Measurements from ENCODE around the gene AK5.
"Not testable (repeated sequence)": the region's sequence is repeated elsewhere in the genome, so short reads cannot be mapped to it uniquely, and the experiment has no call there.

The AK5 gene

DNA sequence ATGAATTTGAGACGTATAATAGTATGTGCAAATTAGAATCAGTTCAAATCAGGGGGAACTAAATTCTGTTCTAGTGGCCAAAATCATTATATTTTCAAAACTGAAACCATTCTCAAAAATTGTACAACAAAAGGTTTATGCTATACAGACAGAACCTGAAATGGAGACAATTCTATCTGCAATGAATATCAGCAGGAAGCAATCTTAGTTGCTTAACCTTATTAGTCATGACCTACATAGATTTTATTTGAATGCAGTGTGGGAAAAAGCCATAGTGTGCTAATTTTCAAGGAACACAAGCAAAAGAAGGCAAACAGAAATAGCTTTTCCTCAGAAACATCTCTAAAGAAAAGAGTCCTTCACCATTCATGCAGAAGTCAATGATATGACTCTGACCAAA is 6.5 kb downstream of the AK5 start:
- DNase-seq: no peak

DNA sequence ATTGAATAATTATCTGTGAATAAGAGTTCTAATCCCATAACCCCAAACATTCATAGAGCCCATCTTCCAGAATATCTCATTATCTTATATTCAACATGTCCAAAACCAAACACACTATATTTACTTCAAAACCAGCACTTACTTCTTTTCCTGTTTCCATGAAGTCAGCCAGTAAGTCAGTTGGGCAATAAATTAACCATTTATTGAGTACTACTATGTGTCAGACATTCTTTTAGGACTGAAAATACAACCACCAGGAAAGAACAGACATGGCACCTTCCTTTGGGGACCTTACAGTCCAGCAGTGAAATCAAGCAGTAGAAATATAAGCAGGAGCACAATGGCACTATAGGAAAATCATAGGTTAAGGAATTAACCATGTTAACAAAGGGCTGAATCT is 8.8 kb downstream of the AK5 start:
- DNase-seq: no peak

DNA sequence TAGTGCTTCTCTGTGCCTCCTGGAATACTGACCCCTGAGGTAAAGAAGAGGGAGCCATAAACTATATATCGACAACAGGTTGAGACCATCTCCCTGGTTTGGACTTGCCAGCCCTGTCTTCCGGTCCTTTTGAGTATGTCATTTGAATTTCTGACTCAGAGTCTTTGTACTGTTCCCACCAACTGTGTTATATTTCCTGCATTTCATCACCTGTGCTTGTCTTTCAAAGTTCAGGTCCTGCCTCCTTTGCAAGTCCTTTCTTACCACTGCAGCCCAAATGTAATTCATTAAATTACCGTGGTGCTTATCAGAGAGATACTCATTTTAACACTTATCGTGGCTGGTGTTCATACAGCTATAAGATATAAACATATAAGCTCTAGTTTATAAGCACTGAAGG is 10.7 kb downstream of the AK5 start:
- DNase-seq: no peak

DNA sequence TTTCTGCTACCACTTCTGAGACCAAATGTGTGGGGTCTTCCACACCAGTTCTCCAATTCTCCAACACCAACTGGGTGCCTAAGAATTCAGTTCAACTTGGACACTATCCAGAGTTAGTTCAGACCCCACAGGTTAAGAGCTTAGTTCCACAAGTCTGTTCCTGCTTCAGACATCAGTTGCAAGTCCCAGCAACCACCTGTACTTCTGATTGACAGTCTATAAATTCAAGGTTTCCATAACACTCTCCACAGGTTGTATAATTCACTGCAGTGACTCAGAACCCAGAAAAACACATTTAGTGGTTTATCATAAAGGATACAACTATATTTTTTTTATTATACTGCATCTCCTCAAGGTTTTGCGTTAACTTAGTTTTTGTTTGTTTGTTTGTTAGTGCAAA is 18.7 kb downstream of the AK5 start:
- no peak for DNase-seq

DNA sequence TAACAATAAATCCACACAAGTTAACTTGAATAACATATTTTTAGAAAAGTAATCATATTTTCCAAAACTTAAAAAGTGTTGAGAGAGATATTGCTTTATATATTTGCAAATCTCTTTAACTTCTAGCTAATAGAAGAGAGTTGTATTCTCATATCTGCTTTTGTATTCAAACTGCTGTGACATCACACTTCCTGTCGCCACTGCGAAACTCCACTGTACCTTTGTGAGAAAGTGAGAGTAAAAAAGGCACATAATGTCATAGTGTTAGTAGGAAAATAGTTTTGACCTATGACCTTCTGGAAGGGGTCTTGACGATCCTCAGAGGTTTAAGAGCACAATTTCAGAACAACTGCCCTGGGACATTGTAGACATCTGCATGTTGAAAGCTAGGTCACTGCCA is 21.6 kb downstream of the AK5 start:
- no peak for DNase-seq

DNA sequence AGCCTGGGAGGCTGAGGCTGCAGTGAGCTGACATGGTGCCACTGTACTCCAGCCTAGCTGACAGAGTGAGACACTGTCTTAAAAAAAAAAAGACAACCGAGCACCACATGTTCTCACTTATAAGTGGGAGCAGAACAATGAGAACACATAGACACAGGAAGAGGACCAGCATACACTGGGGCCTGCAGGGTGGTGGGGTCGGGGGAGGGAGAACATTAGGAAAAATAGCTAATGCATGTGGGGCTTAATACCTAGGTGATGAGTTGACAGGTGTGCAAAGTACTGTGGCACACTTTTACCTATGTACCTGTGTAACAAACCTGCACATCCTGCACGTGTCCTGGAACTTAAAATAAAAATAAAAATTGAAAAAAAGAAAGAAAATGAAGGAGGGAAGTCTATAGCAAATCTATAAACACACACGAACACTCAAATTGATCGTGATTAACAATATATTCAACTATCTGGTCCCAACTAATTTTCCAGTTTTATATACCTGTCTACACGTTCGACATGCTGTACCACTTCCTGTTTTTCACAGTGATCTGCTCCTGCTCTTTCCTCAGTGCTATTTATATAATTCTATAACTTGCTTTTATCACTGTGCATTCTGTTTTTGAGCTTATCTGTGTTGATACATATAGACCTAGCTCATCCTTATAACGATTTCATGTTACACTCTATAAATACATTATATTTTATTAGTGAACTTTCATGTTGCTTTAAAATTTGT is 27.2 kb downstream of the AK5 start:
- DNase-seq: no peak

DNA sequence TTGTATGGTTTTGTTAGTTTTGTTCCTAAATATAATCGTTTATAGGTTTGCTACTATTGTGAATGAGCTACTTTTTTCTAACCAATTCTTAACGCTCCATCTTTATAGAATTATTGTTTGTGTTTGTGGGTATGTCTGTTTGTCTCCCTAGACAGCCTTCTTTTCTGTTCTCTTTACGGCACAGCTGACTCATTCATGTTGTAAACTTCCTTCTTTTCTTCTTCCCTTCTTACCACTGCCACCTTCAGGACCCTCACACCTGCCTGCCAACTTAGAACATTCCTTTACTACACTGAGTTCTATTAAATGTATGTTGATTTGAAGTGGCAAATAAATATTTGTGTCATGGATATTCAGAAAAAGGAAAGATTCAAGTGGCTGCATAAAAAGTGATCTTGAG is 29.1 kb downstream of the AK5 start:
- DNase-seq: no peak

DNA sequence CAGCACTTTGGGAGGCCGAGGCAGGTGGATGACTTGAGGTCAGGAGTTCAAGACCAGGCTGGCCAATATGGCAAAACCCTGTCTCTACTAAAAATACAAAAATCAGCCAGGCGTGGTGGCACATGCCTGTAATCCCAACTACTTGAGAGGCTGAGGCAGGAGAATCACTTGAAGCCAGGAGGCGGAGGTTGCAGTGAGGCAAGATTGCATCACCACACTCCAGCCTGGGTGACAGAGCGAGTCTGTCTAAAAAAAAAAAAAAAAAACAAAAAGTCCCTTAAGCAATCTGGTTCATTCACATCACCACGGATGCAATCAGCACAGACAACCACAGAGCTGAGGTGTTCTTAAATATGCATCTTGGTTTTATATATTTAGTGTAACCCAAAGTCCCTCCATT is 30.5 kb downstream of the AK5 start:
- not testable (repeated sequence) for DNase-seq

DNA sequence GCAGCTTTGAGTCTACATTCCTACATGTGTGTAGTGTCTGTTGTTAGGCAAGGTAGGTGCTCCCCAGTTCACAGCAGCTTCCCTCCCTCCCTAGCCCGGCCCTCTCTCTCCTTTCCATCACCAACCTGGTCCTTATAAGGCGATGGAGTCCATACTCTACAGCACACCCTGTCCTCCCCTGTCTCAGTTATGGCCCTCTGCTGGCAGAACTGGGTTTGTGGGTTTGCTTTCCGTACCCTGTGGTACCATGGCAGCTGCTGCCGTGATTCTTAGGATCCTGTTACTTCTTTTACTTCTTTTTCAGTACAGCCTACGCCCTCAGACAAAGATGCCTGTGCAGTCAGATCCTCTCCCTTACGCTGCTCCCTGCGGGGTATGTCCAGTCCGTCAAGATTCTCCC is 31.7 kb downstream of the AK5 start:
- DNase-seq: no peak

DNA sequence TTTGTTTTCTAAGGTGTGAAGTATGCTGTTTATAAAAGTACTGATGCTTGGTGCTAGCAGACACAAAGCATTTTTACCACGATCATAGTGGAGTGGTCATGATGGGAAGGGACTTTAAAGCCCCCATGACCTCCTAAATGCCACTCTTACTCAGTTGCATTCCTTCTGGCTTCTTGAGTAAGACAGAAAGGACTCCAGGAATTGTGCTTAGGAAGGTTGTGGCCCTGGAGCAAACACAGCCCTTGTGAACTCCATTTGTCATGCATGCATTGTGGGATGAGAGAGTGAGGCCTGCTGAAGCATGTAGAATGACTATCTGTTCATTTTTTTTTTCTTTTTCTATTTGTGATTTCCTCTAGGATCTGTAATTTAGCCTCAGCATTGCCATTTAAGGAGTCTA is 34.2 kb downstream of the AK5 start:
- DNase-seq: no peak

DNA sequence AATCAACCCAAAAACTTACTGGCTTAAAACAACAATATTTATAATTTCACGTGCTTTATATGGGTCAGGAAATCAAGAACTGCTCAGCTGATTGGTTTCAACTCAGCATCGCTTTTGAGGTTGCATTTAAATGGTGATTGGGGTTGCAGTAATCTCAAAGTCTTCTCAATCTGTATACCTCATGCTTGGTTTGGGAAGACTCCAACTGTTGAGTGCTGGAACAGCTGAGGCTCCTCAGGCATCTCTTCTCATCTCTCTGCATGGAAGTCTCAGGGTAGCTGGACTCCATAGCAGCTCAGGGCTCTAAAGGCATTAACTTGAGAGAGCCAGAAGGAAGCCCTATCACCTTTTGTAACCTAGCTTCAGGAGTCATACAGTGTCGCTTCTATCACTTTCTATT is 35.1 kb downstream of the AK5 start:
- no peak for DNase-seq

DNA sequence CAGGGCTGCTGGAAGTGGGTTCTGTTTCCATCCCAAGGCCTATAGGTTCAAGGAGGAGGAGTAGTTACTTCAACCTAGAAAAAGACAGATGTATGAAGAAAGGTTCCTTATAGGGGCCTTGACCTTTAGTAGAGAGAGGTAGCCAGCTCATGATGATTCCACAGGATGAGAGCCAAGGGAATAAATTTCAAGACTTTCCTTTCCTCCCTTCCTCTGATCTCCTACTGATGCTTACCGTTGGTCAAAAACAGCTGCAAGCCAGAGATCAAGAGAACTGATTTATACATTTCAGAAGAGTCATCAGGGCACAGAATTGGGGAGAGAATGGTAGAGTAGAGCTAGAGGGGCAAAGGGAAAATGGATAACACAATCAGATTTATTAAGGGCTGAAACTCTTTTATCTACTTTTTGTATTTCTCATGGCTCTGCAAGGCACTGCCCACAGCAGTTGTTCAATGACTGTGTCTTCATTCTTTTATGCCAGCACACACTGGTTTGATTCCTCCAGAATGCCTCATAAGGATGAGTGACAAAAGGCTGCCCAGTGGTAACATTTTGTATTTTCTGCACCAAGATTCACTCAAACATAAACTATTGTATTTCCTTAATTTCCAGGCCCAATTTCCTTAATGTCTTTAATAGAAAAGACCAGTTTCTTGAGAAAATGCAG is 37.4 kb downstream of the AK5 start:
- DNase-seq: no peak

DNA sequence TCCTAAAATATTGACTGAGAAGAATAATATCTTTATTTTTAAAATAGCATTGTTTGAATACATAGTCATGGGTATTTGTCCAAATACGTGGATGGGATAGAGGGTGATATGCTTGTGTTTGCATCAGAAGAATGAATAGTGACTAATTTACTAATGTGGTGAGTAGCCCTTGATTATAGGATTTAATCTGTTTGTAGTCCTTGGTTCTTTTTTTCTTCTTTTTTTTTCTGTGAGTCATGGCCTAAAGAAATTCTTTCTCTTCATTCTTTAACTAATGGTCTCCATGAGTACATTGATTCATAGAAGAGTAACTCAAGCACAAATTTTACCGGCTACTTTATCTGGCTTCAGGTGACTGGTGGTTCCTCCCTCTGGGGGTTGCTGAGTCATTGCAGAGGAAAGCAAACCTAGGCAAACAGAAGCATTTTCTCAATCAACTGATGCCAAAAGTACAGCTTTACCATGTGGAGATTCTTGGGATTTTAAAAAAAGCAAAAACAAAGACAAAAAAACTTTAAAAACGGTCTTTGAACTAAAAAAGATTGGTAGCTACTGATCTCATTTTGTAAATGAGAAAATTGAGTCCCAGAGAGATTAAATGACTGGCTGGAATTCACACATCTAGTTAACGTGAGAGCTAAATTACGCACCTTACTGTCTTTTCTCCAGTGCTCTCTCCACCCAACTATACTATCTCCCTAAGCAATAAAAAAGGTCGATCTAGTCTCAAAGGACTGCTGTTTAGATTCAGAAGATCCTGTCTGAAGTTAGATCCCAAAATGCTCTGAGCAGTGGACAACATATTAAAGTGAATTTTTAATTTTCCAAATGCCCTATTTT is 40.5 kb downstream of the AK5 start:
- no peak for DNase-seq

DNA sequence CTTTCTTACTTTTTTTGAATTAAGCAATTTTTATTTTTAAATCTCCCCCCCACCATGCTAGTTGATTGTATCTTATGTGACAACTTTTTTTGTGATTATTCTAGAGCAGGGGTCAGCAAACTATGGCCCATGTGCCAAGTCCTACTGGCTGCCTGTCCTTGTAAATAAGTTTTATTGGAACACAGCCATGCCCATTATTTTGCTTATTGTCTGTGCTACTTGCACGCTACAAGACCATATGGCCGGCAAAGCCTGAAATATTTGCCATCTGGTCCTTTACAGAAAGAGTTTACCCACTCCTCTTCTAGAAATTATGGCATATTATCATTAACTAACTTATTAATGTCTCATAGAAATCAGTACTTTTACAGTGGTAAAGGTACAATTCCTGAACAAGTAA is 51.7 kb downstream of the AK5 start:
- DNase-seq: no peak

DNA sequence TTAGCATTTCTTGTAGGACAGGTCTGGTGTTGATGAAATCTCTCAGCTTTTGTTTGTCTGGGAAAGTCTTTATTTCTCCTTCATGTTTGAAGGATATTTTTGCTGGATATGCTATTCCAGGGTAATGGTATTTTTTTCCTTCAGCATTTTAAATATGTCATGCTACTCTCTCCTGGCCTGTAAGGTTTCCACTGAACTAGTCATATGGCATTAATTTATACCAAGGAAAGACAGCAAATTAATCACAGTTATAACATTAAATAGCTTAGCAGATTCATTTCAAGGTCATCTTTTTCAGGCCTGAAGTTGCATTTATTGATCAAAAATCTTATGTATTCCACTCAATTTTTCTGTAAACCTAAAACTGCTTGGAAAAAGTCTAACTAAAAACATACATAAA is 54.9 kb downstream of the AK5 start:
- DNase-seq: no peak

DNA sequence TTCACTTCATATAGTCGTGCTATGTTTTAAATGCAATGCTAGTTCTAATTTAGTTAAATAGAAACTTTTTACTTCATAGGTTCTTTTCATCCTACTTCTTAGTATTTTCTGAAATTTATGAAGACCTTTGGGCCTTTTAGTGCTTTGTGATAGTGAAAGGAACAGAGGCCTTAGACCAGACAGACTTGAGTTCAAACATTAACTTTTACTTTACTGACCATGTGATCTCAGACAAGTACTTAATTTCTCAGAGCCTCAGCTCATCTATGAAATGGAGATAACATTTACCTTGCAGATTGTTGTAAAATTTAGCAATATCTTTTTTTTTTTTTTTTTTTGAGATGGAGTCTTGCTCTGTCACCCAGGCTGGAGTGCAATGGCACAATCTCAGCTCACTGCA is 57.5 kb downstream of the AK5 start:
- DNase-seq: no peak

DNA sequence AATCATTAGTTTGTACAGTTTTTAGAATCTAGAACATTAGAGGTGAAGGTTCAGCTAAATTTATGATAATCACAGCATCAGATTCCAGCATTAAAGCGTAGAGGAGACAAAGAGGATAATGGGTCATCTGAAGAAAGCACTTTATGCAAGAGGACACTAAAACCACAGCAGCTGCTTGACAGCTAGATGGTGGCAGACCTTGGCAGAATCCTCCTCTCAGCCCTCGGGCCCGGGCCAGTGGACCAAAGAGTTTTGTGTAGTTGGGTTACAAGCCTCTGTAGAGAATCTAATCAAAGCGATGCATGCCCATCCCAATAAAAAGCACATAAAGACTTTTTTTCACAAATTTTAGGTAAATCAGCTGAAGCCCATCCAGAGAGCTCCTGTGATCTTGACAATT is 59.4 kb downstream of the AK5 start:
- no peak for DNase-seq

DNA sequence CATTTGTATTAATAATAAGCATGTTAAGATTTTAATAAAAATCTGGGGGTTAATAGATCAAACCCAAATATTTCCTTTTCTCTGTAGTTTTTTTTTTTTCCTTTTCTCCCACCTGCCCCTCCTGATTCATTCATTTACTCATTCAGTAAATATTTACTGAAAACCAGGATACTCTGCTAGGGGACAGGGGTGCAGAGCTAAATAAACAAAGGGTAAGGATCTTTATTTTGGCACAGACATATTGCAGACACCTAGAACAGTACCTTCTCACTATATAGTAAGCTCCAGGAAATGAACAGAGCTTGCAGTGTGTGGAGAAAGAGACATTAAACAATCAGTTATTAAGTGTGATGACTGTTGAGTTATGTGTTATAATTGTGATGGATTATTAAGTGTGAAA is 60.9 kb downstream of the AK5 start:
- no peak for DNase-seq

DNA sequence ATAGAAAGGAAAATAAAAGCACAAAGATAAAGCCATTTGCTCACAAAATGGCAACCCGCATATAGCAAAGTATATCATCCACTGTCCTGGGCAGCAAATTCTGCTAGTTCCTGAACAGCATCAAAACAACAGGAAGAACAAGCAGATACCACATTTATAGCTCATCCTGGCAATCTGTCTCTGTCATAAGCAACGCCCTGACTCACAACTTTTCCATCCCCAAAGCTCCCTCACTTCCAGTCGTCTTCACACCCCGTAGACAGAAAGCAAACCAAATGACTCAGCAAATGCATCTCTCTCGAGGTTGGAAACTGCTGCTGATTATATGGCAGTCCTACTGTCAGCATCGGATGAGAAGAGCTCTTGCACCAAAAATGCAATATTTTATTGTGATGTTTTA is 65.8 kb downstream of the AK5 start:
- no peak for DNase-seq

DNA sequence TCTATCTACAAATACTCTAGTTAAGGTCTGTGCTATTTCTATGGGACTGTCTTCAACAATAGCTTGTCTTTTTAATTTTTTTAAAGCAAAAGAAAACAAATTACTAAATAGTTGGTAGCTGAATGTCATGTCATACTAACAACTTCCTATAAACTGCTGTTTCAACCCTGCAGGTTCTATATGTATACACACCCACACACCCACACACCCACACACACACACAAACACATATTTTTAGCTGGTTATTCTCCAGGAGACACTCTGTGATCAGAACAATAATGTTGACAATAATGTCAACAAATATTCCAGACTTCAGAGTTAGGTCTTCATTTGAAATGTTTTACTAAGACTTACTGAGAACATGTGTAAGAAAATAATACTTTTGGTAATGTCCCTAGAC is 66.7 kb downstream of the AK5 start:
- no peak for DNase-seq

DNA sequence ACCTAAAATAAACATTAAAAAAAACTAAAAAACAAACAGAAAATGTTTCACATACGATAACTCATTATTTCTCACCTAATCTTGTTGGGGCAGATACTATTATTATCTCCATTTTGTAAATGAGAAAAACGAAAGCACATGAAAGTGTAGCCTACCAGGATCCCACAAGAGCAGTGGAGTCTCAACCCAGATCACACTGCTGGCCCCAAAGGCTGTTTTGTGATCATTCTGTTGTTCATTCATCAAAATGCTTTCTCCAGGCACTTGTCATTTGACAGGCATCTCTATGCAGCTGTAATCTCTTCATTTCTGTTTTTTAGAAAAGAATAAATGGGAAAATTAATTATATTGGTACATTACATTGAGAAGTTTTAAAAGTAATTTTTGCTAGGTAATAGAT is 67.5 kb downstream of the AK5 start:
- no peak for DNase-seq

DNA sequence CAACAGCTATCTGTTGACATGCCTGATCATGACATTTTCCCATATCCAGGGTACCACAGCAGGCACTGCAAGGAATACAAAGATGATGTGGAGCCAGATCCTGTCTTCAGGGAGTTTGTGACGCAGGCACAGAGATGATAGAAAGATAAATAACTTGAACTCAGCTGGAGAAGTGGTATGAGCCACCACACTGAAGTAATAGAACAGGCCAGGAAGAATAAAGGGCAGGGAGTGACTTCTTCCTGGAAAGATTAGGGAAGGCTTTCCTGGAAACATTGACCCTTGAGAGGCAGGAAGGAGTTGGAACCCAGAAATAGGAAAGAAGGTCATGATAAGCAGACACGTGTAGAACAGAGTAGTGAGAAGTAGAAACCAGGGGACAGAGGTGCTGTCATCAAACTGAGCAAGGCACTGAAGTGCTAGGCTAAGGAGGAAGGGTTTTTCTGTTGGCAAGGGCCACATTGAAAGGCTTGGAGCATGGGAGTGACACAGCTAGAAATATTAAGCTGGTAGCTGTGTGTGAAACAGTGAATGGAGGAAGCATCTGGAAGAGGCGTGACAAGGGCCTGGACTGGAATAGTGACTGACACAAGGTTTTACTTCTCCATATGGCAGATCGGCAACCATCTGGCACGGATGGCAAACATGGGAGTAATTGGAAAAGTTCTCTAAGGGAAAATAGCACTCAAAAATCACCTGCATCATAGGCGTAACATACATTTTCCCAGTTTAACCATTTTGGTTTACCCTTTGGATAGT is 68.4 kb downstream of the AK5 start:
- DNase-seq: no peak

DNA sequence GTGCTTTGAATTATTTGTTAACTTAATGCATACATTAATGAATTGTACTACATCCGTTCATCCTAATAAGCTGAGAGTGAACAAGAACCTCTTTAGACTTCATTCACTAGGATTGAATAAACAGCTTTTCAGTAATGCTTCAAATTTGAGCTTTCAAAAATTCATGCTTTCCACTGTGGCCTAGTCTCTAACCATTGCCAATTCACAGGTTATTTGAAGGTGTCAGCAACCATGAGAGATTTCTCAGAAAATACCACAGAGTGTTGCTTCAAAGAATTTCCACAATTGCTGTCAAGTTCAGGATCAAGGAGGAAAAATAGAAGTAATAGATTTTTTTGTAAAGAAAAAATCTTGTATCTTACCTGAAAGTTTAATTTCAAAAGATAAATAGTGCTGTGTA is 72.7 kb downstream of the AK5 start:
- DNase-seq: no peak

Data from femur (tissue), 1 donor.